A204.1 (cell line): ENCODE measurements around the gene GPR25.

Source experiments
- FAIRE-seq: peaks from 2 replicates; lab custom pipeline; 2012; peaks lifted over from hg19 to GRCh38; lab: Jason Lieb, UNC

Gene GPR25, protein sequence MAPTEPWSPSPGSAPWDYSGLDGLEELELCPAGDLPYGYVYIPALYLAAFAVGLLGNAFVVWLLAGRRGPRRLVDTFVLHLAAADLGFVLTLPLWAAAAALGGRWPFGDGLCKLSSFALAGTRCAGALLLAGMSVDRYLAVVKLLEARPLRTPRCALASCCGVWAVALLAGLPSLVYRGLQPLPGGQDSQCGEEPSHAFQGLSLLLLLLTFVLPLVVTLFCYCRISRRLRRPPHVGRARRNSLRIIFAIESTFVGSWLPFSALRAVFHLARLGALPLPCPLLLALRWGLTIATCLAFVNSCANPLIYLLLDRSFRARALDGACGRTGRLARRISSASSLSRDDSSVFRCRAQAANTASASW

DNA sequence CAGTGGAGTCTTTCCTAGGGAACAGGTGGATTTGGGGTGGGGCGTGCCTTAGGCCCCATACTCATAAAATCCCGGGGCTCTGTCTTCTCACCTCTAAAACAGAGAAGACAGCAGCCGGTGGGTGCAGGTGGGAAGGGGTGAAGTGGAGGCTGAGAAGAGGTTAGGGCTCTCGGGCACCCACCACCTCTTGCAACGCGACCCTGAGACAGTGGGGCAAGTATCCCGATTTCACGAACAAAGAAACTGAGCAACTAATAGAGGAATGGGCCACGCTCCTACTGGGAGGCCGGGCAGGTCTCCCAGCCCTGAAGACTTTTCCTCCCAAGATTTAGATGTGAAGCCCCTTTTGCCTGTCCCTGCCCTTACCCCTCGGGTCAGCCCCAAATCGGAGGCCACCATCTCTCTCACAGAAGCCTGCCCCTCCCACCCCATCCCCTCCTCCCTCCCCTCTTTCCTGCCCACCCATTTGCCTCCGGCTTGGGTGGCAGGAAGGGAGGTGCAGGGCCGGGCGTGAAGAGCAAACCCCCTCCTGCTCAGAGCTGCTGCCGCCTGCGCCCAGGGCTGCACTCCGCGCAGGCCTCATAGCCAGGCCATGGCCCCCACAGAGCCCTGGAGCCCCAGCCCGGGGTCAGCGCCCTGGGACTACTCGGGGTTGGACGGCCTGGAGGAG lies at the start of gene GPR25:
Gene GPR25 (plus strand): TSS at position 536 of the 670 bp plus-strand sequence. CDS start 57 bp downstream, at position 593.
- no peak for FAIRE-seq

DNA sequence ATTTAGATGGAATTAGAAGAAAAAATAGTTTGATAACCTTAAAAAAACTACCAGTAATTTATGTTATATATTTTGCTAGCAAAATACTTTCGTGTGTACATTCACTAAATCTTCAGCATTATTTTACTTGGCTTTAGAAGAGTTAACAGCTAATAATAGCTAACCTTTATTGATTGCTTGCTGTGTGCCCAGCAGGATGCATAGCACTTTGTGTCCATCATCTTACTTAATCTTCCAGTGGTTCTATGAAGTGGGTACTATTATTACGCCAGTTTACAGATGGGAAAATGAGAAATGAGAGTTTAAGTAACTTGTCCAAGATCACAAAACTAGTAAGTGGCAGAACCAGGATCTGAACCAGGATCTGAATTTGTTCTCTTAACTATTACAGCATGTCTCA lies 41.7 kb upstream of the GPR25 start:
- FAIRE-seq = no peak

DNA sequence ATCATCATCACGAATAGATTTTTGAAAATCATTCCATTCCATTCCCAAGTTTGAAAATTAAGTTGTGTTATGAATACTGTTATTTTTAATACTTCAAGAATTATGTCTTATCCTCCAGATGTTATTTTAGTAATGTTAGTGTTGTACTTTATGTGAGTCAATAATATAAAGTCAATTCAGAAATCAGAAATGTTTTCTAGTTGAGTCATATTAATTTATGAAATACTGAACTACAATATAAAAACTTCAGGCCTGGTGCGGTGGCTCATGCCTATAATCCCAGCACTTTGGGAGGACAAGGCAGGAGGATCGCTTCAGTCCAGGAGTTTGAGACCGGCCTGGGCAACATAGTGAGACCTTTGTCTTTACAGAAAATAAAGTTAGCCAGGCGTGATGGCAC lies 38.4 kb upstream of the GPR25 start:
- FAIRE-seq = no peak

DNA sequence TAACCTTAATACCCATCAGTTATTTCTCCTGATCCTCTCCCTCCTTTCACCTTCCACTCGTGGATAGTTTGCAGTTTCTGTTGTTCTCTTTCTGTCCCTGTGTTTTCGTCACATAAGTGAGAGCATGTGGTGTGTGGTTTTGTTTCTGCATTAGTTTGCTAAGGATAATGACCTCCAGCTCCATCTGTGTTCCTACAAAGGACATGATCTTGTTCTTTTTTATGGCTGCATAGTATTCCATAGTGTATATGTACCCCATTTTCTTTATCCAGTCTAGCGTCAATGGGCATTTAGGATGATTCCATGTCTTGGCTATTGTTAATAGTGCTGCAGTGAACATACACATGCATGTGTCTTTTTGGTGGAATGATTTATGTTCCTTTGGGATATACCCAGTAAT lies 36.6 kb upstream of the GPR25 start:
- no peak for FAIRE-seq

DNA sequence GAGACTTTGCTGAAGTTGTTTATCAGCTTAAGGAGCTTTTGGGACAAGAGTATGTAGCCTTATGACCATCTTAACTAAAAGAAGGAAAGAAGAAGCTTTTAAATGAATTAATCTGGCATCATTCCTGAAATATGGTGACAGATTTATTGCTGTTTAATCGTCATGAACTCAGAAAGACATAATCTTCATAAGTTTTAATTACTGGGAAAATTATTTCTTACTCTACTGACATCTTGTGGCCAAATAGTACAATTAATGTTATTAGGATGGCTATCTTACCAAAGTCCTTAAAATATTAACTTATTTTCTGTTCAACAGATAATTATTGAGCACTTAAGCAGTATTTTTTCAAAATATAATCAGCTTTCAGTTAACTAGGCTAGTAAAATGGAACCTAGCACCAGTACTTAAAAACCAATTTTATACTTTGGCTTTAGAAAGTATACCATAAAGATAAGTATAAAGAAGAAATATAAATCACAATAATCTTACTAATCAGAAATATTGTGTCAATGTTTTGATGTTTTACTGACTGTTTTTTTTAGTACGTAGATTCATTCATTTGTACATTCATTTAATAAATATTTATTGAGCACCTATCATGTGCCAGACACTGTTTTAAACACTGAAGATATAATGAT lies 34.7 kb upstream of the GPR25 start:
- peak; percentile 94 for FAIRE-seq

DNA sequence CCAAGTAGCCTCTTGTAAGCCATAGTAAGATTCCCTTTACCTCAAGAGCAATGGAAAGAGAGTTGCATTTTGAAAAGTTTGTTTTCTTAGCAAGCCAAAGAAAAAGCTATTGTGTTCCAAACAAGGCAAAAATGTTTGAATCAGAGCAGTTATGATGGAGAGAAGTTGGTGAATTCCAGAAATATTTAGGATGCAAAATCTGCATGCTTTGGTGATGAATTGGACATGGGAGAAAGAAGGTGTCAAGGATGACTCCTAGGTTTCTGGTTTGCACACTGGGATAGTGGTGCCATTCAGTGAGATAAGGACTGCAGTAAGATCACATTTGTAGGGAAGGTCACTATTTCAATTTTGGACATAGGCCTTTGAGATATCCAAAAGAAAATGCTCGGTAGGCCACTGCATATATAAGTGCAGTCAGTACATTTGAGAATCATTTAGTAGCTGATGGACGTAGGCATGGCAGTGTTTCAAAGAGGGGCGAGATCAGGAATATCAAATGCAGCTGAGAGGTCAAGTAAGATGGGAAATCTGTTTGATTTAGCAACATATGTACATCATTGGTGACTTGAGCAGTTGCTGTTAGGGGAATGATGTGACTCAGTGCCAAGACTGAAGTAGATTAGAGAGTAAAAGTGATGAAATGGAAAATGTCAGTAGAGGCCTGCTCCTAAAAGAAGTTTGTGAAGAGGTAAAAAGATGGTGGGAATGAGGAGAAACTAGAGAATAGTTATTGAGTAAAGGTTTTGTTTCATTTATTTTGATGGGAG lies 33.9 kb upstream of the GPR25 start:
- no peak for FAIRE-seq

DNA sequence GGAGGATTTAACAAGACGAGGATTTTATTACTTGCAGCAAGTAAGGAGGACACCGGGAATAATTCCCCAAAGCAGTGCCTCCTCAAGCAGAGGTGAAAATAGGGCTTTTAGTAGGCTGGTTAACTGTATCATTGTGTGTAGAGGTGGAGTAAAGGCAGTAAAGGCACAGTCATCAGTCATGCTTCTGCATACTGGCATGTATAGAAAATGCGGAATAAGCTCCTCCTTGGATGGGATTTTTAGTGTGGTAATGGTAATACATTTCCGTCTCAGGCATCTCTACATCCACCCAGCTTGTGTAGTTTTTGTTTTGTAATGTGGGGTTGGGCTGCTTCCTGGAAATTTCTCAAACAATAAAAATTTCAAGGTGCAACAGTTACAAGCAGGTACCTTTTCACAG lies 27.4 kb upstream of the GPR25 start:
- FAIRE-seq = no peak

DNA sequence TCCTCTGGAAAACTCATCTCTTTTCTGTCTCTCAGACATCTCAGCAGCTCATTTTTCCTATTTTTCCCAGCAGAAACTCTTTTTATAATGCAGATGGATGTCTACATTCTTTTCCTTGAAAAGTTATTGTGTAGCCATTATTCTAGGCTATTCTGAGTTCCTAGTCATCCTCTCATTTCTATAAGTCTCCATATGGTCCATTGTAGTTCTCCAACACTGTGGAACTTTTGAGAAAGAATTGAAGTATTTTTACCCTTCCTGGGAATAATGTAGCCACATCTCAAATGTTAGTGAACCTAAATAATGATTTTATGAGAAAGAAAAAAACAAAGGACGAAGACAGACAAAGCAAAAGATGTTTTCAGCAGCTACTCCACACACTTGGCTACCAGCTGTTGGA lies 26.4 kb upstream of the GPR25 start:
- FAIRE-seq = no peak

DNA sequence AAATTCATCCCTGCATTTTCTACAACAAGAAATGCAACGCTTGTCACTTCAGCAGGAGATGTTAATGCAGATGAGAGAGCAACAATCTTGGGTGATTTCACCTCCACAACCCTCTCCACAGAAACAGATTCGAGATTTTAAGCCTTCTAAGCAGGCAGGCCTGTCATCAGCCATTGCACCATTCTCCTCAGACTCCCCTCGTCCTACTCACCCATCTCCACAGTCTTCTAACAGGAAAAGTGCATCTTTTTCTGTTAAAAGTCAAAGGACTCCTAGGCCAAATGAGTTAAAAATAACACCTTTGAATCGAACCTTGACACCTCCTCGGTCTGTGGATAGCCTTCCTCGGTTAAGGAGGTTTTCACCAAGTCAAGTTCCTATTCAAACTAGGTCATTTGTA lies 23.4 kb upstream of the GPR25 start:
- FAIRE-seq = no peak

DNA sequence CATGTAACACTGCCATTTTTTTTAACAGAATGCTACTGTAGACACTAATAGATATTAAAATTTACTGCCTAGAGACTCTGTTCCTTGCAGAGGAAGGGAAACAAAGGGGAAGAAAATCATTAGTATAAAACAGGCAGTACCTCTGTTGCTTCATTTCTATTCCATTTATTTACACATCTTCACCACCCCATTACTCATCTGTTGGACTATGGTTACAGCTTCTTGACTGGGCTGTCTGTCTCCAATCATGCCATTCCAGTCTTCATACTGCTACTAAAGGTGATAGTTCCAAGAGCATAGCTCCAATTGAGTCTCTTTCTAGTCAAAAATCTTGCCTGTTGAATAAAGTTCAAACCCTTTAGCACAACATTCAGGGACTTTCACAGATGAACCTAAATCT lies 22.2 kb upstream of the GPR25 start:
- FAIRE-seq = no peak

DNA sequence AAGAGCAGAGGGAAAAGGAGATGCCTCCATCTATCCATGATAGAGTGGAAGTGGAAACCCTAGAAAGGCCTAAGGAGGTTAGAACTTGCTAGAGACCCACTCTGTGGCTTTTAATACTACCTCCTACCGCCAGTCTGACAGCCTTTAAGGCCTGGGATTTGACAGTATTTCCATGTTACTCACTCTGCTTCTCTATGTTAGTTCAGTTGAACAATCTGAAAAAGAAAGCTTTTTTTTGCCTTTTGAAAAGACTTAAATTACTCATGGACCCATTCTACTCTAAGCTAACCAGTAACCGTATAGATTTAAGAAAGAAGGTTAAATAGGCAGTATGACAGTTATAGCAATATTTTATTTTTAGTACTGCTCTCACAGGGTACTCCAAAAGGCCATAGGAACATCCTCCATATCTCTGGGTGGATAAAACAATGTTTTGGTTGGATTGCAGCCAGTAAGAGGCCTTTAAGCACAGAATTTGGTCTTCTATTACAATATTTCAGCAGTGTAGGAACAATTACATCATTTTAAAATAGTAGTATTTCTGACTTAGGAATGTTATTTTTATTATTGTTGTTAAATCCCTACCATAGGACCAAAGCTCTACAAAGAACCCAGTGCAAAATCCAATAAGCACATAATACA lies 15.9 kb upstream of the GPR25 start:
- no peak for FAIRE-seq

DNA sequence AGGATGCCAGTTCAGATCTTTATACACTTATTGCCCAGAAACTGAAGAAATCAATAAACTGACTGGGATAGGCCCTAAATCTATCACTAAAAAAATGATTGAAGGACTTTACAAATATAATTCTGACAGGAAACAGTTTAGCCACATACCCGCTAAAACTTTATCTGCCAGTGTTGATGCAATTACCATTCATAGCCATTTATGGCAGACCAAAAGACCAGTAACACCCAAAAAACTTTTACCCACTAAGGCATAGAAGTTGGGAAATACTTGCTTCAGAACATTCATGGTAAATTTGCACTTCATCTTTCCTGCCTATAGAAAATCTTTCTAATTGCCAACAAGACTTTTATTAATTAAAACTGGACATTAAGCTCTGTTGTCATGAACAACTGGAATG lies 15.0 kb upstream of the GPR25 start:
- no peak for FAIRE-seq

DNA sequence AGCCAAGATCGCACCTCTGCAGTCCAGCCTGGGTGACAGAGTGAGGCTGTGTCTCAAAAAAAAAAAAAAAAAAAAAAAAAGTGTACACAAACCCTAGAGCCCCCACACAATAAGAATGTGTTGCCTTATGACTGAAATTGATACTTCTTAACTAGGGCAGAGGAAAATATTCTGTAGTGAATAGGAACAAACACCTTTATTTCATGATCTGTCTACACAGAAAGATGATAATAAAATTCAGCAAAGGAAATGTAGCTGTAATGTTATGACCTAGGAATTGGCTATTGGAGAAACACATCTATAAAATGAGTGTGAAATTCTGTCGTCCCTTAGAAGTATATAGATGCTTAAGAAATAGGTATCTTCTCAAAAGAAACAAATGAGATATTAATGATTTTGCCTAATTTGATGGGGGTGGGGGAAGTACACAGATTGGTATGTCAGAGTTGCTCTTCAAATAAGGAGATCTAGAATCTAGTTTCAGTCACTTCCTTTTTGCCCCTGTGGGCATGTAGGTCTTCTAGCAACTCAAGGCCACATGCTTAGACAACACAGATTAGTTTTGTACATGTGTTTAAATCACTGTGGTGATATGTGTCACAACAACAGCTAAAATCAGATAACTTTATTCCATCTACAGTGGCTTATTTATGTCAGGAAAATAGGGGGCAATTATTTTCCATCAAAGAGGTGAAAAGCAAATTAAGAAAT lies 10.7 kb upstream of the GPR25 start:
- no peak for FAIRE-seq

DNA sequence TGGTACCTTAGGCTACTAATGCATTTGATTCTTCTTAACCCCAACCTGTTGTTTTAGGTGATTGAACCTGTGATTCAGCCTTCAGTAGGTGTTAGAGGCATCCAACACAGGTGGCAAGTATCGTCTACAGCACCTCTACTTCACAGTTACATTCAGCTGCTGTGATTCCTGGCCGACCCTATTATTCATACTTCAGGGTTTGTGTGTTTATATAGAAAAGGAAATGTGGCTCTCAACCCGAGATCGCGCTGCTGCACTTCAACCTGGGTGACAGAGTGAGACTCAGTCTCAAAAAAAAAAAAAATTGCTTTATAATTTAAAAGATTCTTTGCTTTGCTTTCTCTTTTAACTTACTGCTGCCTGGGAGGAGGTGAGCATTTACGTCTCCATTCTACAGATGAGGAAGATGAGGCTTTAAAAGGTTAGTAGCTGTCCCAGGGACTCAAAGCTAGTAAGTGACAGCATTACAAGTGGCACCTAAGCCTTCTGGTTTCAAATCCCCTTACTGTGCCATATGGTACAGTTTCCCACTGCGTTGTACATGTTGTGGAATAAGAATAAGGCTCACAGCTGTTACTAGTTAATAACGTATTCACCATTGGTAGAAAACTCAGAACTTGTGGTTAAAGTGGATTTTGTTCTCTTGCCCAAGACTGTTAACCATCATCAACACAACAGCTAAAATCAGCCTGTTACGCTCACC lies 9.9 kb upstream of the GPR25 start:
- no peak for FAIRE-seq

DNA sequence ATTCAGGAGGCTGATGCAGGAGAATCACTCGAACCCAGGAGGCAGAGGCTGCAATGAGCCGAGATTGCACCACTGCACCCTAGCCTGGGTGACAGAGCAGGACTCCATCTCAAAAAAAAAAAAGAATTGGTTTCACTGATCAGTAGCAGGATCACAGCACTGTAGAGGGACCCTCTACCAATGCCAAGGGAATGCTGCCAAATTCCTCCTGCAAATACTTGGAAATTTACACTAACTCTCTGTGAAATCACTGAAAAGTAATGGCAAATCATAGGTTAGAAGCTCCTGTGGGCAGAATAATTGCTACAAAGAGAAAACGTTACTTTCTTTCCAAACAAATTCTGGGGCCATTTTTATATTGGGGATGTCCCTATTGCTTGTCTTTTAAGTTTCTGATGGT lies 6.7 kb upstream of the GPR25 start:
- FAIRE-seq = no peak

DNA sequence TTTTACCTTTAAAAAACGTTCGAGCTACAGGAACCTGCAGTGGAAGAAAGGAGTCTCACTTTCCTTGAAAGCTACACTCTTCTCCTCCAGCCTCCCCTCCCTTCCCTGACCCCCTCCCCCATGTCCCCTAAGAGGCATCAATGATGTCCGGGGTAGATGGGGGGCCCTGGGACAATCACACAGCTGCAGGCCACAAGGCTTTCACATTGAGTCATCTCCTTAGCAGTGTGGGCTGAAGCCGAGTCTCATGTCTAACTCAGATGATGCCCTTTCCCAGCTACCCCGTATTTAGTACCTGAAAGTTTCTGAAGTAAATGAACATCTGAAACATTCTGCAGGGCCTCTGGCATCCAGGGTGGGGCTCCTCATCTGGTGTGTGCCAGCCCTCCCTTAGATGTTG lies 6.3 kb upstream of the GPR25 start:
- FAIRE-seq = no peak

DNA sequence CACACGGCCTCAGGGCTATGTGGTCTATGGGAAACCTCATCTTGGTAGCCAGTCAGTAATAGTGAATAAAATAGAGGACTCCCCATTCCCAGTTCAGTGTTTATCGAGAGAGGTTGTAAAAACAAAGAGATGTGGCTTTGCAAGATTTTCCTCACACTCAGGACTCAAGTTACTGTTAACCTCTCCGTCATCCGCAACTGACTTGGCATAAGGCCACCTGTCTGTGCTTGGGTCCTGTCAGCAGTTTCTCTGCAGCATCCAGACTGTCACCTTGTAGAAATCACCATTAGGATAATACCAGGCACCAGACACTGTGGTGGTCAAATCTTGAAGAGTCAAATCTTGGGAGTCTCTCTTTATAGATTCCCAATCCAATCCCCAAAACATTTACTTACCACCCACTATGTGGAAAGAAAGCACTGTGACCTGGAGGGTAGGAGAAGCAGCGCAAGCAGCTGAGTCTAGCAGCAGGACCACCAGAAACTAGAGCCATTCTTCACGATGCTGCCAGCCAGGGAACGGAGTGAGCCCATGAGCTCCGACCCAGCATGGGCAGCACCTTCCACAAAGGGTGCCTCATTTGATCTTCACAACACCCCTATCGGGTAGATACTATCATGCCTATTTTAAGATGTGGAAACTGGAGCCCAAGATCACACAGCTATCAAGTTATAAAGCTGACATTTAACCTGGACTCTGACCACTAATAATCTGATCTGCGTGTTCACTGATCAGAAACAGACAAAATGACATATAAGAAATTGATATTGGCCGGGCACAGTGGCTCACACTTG lies 5.6 kb upstream of the GPR25 start:
- no peak for FAIRE-seq

DNA sequence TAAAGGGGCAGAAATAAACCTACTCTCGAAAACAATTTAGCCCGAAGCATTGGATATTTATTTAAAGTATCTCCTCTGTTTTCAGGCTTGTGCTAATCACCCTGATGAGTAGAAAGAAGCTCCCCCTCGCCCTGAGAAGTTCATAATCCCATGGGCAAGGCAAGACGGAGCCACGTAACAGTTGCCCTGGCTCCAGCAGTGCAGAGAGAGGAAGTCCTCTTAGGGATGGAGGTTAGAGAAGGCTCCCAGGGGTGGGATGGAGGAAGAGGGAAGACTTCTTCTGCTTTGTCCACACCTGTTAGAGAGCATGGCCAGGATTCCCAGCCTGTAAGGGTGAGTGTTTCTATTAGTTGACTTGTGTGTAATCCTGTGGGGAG lies 3.4 kb upstream of the GPR25 start:
- FAIRE-seq = no peak

DNA sequence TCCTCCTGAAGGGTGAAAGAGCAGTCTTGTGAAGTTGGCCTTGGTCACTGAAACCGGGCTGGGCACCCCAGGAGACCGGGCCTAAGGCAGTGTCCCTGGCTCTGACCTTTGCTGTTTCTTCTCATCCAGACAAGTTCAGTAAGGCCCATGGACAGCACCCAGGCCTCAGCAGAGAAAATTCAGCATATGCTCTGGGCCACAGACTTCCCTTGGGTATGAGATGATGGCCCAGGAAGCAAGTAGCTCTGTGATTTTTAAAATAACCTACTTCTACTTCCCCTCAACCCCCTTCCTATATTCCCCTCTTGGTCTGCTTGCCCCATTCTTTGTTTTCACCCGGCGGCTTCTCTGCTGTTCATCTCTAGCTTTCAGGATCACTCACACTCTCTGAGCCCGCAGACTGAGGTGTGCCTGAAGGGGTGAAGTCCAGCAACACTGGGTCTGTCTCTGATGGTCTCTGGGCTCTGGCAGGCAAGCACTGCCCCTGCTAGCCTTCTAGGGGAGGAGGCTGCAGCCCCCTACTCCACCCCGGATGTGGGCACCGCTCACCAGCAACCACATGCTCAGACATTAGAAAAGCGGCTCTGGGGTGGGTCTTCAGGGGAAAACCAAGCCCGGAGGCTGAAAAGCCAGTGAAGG lies 2.9 kb upstream of the GPR25 start:
- no peak for FAIRE-seq
